HL-60 (cell line): ENCODE data around the gene CNTRL.

Source experiments
- DNase-seq, 2 experiments: peaks; one replicate each; pipeline ENCODE4 v3.0.0-alpha.2; 2010 to 2020; ENCODE audit warnings: low read depth in 1 of 2, low spot score in 1 of 2
- H3K27ac ChIP-seq: fragments of 250-450 bp; sonication (Bioruptor Pico); replicated peaks from 2 replicates; pipeline ENCODE4 v1.5.1; 2020; ENCODE audit warnings: mild to moderate bottlenecking, moderate library complexity
- H3K27me3 ChIP-seq: fragments of 250-450 bp; sonication (Bioruptor Pico); 2 replicates; pipeline ENCODE4 v1.5.1; 2021; ENCODE audit warnings: mild to moderate bottlenecking, moderate library complexity; ENCODE audit not compliant: insufficient read depth, poor library complexity, severe bottlenecking
- H3K4me3 ChIP-seq: replicated peaks from 2 replicates; pipeline ENCODE4 v1.5.1; 2011; ENCODE audit warnings: mild to moderate bottlenecking, control low read depth, low read length; ENCODE audit not compliant: insufficient read depth
- CTCF ChIP-seq: IDR thresholded peaks from one replicate; pipeline ENCODE4 v1.5.1; 2011; ENCODE audit warnings: low read length, control low read depth, inconsistent platforms; ENCODE audit not compliant: insufficient read depth
- GABPA ChIP-seq: IDR thresholded peaks from 2 replicates; pipeline ENCODE4 v1.6.1; 2012; ENCODE audit warnings: low read depth
- POLR2AphosphoS5 ChIP-seq: IDR thresholded peaks from 2 replicates; pipeline ENCODE4 v1.6.1; 2012; ENCODE audit warnings: low read depth
- REST ChIP-seq: IDR thresholded peaks from 2 replicates; pipeline ENCODE4 v1.6.1; 2012; ENCODE audit warnings: low read depth; ENCODE audit not compliant: insufficient replicate concordance
- SPI1 ChIP-seq: IDR thresholded peaks from 2 replicates; pipeline ENCODE4 v1.6.1; 2012; ENCODE audit warnings: low read depth, mild to moderate bottlenecking, borderline replicate concordance

CNTRL gene

GRCh38 chr9:121118266-121118665 lies 43.5 kb downstream of the CNTRL start:
- no peak for DNase-seq
- no peak overlapping the region for H3K27ac ChIP-seq
- TF ChIP-seq GABPA, result no peak
- TF ChIP-seq REST, result no peak
- no peak for TF ChIP-seq POLR2AphosphoS5
- TF ChIP-seq SPI1, result no peak
- TF ChIP-seq CTCF, result no peak
- no peak overlapping the region for H3K4me3 ChIP-seq
- no peaks in the 10 kb centered on the region for H3K27me3 ChIP-seq

GRCh38 chr9:121120386-121120785 lies 45.6 kb downstream of the CNTRL start:
- TF ChIP-seq POLR2AphosphoS5 (no peak), REST (no peak), GABPA (no peak), SPI1 (no peak), CTCF (no peak)
- no peaks in the 10 kb centered on the region for H3K27me3 ChIP-seq
- no peak overlapping the region for H3K4me3 ChIP-seq
- peak overlapping the region; percentile 71 for H3K27ac ChIP-seq
- peak in 1 of 2 experiments; percentile 22 for DNase-seq

GRCh38 chr9:121121582-121122087 lies 46.9 kb downstream of the CNTRL start:
- H3K27me3 ChIP-seq, result no peaks in the 10 kb centered on the region
- TF ChIP-seq GABPA (peak; percentile 43; the same call in 1 of the 2 replicates), POLR2AphosphoS5 (peak; percentile 72), SPI1 (peak; percentile 90), CTCF (no peak), REST (no peak)
- DNase-seq, result peak; percentile 91 to 100
- peak overlapping the region; percentile 79 for H3K27ac ChIP-seq
- peak overlapping the region; percentile 29 for H3K4me3 ChIP-seq
